NCI-H1417 treated with DMSO at 0.1 percent for 48 hours (cell line): ENCODE data around the gene HCN2.
"Not testable (repeated sequence)": the region's sequence is repeated elsewhere in the genome, so short reads cannot be mapped to it uniquely, and the experiment has no call there.

ENCODE experiments used
- DNase-seq: peaks from one replicate; lab custom pipeline; 2025; lab: John Stamatoyannopoulos, UW

Gene HCN2

DNA sequence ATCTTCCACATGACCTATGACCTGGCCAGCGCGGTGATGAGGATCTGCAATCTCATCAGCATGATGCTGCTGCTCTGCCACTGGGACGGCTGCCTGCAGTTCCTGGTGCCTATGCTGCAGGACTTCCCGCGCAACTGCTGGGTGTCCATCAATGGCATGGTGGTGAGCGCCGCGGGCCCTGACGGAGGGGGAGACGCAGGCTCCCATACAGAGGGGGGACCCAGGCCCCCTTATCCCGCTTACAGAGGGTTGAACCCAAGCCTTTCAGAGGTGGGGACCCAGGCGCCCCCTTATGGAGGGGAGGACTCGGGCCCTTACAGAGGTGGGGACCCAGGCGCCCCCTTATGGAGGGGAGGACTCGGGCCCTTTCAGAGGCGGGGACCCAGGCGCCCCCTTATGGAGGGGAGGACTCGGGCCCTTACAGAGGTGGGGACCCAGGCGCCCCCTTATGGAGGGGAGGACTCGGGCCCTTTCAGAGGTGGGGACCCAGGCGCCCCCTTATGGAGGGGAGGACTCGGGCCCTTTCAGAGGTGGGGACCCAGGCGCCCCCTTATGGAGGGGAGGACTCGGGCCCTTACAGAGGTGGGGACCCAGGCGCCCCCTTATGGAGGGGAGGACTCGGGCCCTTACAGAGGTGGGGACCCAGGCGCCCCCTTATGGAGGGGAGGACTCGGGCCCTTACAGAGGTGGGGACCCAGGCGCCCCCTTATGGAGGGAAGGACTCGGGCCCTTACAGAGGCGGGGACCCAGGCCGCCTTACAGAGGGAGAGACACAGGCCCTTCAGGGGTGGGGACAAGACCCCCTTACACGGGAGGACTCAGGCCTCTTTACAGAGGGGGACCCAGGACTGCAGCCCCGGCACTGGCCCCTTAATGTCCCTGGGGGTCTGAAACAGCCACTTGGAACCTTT is 15.6 kb downstream of the HCN2 start:
- DNase-seq = not testable (repeated sequence)

DNA sequence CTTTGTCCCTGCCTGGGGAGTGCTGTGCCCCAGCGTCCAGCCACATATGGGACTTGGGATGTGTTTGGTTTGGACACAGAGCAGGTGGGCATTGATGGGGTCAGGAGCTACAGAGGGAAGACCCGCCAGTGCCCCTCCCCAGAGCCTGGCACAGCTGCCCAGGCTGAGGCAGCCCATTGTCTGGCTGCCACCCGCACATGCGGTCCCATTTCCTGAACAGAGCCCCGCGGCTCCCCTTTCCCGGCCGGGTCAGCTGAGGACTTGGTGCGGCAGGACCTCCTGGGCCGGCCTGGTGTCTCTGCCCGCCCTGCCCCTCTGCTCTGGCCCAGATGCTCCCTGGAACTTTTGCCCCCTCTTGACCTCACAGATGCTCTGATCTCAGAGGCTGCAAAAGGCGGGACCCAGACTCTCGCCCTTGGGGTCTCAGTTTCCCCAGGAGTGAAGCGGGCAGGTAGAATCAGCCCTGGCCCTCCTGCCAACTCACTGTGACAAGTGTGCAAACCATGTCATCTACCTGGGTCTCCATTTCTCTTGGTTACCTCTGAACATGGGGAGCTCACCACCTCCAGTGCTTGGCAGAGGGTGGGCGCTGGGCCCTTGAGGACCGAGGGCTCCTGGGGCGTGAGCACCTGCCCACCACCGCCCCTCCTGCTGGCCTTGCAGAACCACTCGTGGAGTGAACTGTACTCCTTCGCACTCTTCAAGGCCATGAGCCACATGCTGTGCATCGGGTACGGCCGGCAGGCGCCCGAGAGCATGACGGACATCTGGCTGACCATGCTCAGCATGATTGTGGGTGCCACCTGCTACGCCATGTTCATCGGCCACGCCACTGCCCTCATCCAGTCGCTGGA is 17.8 kb downstream of the HCN2 start:
- no peak for DNase-seq

GRCh38 chr19:608155-609003 is 18.7 kb downstream of the HCN2 start:
- DNase-seq = no peak

DNA sequence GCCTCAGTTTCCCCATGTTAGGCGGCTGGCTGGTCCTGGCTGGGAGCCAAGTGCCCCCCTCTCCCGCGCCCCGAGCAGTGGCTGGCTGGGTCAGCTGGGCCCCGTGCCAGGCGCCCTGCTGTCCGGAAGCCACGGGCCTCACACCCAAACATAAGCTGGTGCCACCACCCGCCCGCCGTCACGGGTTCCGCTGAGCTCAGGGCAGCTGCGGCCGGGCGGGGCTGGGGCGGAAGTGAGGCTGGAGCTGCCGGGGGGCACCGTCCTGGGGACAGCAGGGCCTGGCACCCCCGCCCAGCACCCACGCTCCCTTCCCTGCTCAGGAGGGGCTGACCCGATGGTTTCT is 19.3 kb downstream of the HCN2 start:
- DNase-seq = no peak

DNA sequence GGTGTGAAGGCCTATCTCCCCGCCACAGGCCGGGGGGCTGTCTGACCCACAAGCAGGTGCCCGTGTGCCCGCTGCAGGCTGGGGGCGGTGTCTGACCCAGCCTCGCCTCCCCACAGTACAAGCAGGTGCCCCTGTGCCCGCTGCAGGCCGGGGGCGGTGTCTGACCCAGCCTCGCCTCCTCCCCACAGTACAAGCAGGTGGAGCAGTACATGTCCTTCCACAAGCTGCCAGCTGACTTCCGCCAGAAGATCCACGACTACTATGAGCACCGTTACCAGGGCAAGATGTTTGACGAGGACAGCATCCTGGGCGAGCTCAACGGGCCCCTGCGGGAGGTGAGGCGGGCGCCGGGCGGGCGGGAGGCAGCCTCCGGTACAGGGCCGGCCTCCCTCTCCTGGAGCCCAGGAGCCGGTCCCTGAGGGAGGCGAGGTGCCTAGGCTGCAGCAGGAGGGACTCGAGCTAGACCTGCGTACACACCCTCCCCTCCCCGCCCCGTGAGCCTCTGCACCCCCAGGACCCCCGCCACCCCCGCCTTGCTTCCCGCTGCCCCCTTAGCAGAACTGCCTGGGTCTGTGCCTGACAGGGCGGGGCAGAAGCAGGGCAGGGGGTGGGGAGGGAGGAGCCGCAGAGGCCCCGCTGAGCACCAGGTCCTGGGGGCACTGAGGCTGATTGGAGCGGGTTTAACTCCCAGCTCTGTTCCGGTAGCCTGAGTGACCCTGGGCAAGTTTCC is 20.6 kb downstream of the HCN2 start:
- DNase-seq = no peak

- no peak for DNase-seq
Observed at GRCh38 chr19:610801-611480, 21.3 kb downstream of the HCN2 start.

DNA sequence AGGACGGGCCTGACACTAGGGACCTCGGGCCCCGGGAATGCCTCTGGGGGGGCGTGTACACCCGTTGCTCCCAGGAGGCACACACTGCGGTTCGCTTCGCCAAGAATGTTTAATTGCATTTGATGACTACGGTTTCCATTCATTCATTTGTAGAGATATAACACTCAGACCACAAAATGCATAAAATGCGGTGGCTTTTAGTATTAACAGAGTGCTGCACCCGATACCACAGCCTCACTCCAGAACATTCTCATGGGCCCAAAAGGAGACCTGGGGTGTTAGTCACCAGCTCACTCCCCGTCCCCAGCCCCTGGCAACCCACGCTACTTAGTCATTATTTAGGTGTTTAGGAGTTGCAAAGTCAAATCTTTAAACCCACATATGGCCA is 21.8 kb downstream of the HCN2 start:
- no peak for DNase-seq

GRCh38 chr19:612941-613340 is 23.3 kb downstream of the HCN2 start:
- no peak for DNase-seq

DNA sequence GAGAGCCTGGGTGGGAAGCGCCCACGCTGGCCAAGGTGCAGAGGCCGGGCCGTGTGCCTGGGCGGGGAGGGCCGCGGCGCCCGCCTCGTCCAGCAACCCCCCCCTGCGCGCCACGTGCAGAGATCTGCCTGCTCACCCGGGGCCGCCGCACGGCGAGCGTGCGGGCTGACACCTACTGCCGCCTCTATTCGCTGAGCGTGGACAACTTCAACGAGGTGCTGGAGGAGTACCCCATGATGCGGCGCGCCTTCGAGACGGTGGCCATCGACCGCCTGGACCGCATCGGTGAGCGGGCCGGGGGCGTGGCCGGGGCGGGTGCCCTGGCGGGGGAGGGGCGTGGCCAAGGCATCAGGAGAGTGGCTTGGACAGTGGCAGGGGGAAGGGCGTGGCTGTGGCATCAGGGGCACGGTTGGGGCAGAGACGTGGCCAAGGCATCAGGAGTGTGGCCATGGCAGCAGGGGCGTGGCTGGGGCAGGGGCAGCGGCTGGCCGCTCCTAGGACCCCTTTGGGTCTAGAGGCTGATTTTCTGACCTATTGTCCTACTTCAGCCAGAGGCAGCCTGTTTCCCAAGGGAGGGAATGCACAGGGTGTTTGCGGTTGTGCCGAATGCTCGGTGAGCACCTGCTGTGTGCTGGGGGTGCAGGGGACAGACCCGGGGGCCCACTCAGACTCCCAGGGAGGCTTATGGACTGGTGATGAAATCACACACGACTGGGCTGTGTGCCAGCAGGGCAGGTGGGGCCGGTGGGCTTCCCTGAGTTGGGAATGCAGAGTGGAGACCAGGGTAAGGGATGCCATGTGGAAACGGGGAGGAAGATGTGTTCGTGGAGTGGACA is 24.3 kb downstream of the HCN2 start:
- DNase-seq = no peak

DNA sequence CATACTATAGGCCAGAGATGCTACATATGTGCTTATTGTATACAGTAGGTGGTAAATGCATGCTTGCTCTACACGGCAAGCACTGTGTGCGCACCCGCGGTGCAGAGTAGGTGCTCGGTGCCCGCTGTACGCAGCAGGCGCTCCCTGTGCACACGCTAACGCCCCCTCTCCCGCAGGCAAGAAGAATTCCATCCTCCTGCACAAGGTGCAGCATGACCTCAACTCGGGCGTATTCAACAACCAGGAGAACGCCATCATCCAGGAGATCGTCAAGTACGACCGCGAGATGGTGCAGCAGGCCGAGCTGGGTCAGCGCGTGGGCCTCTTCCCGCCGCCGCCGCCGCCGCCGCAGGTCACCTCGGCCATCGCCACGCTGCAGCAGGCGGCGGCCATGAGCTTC is 25.9 kb downstream of the HCN2 start:
- no peak for DNase-seq

DNA sequence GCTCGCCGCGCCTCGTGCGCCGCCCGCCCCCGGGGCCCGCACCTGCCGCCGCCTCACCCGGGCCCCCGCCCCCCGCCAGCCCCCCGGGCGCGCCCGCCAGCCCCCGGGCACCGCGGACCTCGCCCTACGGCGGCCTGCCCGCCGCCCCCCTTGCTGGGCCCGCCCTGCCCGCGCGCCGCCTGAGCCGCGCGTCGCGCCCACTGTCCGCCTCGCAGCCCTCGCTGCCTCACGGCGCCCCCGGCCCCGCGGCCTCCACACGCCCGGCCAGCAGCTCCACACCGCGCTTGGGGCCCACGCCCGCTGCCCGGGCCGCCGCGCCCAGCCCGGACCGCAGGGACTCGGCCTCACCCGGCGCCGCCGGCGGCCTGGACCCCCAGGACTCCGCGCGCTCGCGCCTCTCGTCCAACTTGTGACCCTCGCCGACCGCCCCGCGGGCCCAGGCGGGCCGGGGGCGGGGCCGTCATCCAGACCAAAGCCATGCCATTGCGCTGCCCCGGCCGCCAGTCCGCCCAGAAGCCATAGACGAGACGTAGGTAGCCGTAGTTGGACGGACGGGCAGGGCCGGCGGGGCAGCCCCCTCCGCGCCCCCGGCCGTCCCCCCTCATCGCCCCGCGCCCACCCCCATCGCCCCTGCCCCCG is 26.5 kb downstream of the HCN2 start:
- no peak for DNase-seq

GRCh38 chr19:616747-617526 is 27.3 kb downstream of the HCN2 start:
- no peak for DNase-seq

DNA sequence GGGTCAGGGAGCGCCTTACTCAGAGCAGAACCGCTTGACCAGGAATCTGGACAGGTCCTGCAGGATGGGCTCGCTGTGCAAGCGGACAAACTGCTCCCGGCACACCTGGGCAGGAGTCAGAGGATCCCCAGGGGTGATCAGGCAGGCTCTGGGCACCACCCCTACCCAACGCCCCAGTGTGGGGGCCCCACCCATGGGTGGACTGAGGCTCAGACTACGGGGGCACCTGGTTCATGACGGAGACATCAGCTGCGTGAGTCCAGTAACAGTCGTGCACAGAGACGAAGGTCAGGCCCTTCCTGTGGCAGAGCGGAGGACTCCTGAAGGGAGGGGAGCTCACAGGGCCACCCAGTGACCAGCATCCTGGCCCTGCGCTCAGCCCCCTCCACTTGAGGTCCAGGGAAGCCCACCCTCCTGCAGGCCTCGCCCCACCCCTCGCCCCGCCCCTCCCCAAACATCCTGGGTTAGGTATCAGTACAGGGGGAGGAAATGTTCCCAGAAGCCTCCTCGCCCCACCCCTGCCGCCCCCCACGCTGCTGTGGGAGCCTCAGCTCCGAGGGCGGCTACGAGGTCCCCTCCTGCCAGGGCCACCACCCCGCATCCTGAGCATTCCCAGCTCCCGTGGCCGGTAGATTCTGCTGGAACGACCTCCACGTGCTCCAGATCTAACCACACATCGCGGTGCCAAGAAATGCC is 28.0 kb downstream of the HCN2 start:
- DNase-seq = no peak

- DNase-seq = no peak
Observed at GRCh38 chr19:618247-618619, 28.6 kb downstream of the HCN2 start.

DNA sequence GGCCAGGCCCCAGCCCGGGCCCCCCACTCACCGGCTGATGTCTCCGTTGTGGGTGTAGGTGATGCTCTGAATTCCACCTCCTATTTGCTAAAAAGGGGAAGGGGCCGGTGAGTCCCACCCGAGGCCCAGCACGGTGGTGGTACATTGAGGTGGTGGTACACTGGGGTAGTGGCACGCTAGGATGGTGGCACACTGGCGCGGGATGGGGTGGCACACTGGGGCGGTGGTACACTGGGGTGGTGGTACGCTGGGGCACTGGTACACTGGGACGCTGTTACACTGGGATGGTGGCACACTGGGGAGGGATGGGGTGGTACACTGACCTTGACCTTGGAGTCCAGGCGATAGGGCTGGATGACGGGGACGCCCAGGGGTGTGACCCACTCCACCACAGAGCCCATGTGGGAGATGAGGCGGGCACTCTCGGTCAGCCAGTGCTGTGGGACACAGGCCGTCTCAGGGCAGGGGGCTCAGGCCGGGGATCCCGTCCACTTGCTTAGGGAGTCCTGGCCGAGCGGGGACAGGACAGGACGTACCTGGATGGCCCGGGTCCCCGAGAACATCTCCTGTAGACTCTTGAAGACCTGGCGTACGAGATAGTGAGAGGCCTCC is 29.1 kb downstream of the HCN2 start:
- no peak for DNase-seq

DNA sequence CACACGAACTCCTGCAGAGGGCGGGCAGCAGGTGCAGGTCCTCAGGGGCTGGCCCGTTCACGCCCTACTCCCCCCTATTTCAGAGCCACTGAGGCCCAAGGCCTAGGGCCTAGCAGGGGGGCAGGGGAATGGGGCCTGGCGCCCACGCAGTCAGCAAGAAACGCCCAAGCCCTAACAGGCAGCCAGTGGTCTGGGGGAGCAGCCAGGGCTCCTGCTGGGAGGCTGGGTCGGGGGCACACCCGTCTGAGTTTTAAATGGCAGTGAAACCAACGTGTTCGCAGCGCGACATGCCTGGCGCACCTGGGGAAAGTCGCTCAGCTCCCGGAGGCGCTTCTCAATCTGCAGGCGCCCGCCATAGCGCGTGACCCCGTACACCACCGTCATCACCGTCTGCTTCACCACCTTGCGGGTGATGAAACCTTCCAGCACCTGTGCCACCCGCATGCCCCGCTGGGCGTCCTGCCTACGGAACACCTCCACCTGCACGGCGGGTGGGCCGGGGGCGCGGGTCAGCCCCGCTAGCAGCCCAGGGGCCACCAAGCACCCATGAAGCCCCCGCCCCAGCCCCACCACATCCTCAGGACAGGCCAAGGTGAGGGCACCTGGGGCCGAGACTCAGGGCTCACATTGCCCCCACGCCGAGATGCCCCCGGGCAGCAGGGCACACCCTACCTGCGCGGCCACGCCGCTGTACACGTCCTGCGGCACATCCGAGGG is 29.8 kb downstream of the HCN2 start:
- no peak for DNase-seq
